Measurements from ENCODE around the gene KCNK16.
A peak's percentile ranks its signal among the peaks of the same experiment; 100 is the strongest.

Gene KCNK16

GRCh38 chr6:39363280-39363679 is 40.8 kb upstream of the KCNK16 start:
- DNase-seq (ENCODE audit: low read depth): no peak
- no peak for TF ChIP-seq CTCF (conservative IDR thresholded peaks at IDR 0.05; ENCODE audit: low read length)
- no peak overlapping the region for H3K4me3 ChIP-seq (ENCODE audit: low read length)

DNA sequence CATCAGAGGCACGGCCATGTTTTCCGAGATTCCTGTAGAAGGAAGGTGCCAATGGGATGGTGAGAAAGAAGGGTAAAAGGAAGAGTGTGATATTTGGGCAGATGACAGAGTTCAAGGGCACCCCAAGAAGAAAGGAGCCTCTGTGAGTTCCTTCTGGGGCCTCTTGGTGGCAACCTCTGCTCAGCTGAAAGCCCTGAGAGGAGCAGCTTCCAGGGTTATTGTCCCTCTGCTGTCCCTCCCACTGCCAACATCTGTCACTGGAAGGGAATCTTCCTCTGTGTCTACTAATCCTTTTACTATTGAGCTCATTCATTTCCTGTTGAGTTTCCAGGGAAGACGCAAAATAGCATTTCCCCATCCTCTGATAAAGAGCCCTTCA is 40.0 kb upstream of the KCNK16 start:
- DNase-seq (ENCODE audit: low read depth): peak; percentile 56
- TF ChIP-seq CTCF (conservative IDR thresholded peaks at IDR 0.05; ENCODE audit: low read length): peak; percentile 56
- H3K4me3 ChIP-seq (ENCODE audit: low read length): no peak overlapping the region

DNA sequence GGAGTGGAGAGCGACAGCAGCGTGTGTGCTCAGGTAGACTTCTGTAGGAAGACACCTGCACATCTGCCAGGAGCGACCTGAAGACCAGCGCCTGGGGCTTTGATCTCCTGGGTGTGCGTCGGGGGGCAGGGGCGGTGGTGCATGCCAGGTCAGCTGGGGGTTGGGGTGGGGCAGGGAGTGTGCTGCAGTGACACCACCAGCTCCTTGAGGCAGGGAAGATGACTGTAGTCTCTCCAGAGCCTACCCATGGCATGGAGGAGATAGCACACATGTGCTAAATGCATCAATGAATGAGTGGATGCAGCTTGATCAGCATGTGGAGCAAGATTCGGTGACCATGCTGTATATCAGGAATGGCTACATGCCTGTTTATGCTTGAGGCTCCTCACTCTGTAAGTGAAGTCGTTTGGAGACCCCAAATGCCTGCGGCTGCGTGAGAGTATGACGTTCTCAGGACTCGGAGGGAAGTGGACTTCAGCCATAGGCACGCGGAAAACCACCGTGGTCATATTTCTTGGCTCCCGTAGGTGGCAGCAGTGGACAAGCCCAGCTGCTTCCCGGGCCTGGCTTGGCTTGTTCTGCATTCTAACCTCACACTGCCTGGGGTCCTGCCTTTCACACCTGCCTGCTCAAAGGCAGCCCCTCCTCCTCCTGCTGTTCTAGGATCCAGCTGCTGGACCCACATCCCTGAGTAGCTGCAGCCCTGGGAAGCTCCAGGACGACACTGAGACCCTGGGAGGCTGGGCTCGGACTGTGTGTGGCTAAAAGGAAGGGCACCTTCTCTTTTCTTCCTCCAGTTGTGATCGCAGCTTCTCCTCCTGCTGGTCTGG is 39.4 kb upstream of the KCNK16 start:
- peak; percentile 62 for DNase-seq (ENCODE audit: low read depth)
- no peak overlapping the region for H3K4me3 ChIP-seq (ENCODE audit: low read length)
- TF ChIP-seq CTCF (conservative IDR thresholded peaks at IDR 0.05; ENCODE audit: low read length): peak; percentile 90

GRCh38 chr6:39360378-39360777 is 37.9 kb upstream of the KCNK16 start:
- no peak for TF ChIP-seq CTCF (conservative IDR thresholded peaks at IDR 0.05; ENCODE audit: low read length)
- no peak overlapping the region for H3K4me3 ChIP-seq (ENCODE audit: low read length)
- DNase-seq (ENCODE audit: low read depth): no peak

GRCh38 chr6:39357998-39358686 is 35.6 kb upstream of the KCNK16 start:
- H3K4me3 ChIP-seq (ENCODE audit: low read length): no peak overlapping the region
- DNase-seq (ENCODE audit: low read depth): peak; percentile 73
- TF ChIP-seq CTCF (conservative IDR thresholded peaks at IDR 0.05; ENCODE audit: low read length): no peak

DNA sequence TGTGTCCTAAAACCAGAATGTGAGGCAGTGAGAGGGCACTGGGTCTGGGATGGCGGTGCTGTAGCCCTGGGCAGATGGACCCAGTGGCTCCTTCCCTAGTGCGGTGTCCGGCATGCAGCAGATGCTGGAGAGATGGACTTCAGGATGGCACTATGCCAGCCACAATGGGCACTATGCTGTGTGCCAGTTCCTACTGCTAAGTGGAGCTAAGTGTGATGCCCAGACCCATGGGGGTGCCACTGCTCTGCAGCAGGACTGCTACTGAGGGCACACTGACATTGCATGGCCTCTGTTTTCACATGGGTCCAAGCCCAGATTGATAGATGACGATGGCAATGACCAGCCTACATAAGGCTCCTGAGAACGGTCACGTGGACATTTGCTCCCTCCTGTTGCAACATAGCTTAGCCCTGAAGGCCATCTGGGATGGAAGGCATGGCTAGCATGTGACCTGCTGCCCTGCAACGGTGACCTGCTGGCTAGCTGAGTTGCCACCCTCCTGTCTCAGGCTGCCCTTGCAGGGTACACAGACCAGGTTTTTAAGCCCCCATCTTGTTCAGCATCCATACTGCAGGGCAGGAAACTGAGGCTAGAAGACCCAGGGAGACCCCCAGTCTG is 31.3 kb upstream of the KCNK16 start:
- no peak for DNase-seq (ENCODE audit: low read depth)
- no peak overlapping the region for H3K4me3 ChIP-seq (ENCODE audit: low read length)
- TF ChIP-seq CTCF (conservative IDR thresholded peaks at IDR 0.05; ENCODE audit: low read length): no peak
